Astrocyte (in vitro differentiated cells and primary cell): ENCODE measurements around the gene IFNGR2. TPM values are rescaled to one million over a fixed set of nuclear protein-coding genes. Genes with fewer than 3 reads are reported as not detected.

Source experiments
- DNase-seq: peaks from one replicate; pipeline ENCODE4 v3.0.0-alpha.2; 2010; ENCODE audit warnings: low read depth
- FAIRE-seq: peaks from 2 replicates; lab custom pipeline; 2011; peaks lifted over from hg19 to GRCh38; lab: Jason Lieb, UNC
- H2AFZ ChIP-seq: 2 replicates; pipeline ENCODE4 v1.6.0; 2012; ENCODE audit warnings: low read depth, low read length, inconsistent platforms
- H3K27ac ChIP-seq: 2 replicates; pipeline ENCODE4 v1.5.1; 2011; ENCODE audit warnings: low read depth, low read length, inconsistent platforms
- H3K27me3 ChIP-seq: 2 replicates; pipeline ENCODE4 v1.6.0; 2011; ENCODE audit warnings: low read length, inconsistent platforms; ENCODE audit not compliant: insufficient read depth
- H3K36me3 ChIP-seq: 2 replicates; pipeline ENCODE4 v1.5.1; 2011; ENCODE audit warnings: low read length, inconsistent platforms; ENCODE audit not compliant: insufficient read depth
- H3K4me1 ChIP-seq: 2 replicates; pipeline ENCODE4 v1.5.1; 2011; ENCODE audit warnings: low read length, inconsistent platforms; ENCODE audit not compliant: insufficient read depth
- H3K4me2 ChIP-seq: 2 replicates; pipeline ENCODE4 v1.6.0; 2012; ENCODE audit warnings: low read length, inconsistent platforms
- H3K4me3 ChIP-seq: 2 replicates; pipeline ENCODE4 v1.5.1; 2011; ENCODE audit warnings: low read depth, mild to moderate bottlenecking, low read length, inconsistent platforms; ENCODE audit not compliant: insufficient read depth
- H3K79me2 ChIP-seq: 2 replicates; pipeline ENCODE4 v1.6.0; 2012; ENCODE audit warnings: mild to moderate bottlenecking, low read length, inconsistent platforms; ENCODE audit not compliant: insufficient read depth
- H3K9ac ChIP-seq: 2 replicates; pipeline ENCODE4 v1.6.0; 2012; ENCODE audit warnings: mild to moderate bottlenecking, low read length, inconsistent platforms
- H3K9me3 ChIP-seq: 2 replicates; pipeline ENCODE4 v1.5.1; 2012; ENCODE audit warnings: low read depth, mild to moderate bottlenecking, low read length, inconsistent platforms; ENCODE audit not compliant: insufficient read depth
- H4K20me1 ChIP-seq: 2 replicates; pipeline ENCODE4 v1.6.0; 2012; ENCODE audit warnings: low read length, inconsistent platforms; ENCODE audit not compliant: insufficient read depth
- H3K27ac Mint-ChIP-seq: one replicate; pipeline ENCODE4 v1.8.0; 2021; ENCODE audit warnings: mild to moderate bottlenecking, mixed read lengths; ENCODE audit not compliant: unreplicated experiment
- H3K27me3 Mint-ChIP-seq: one replicate; pipeline ENCODE4 v1.8.0; 2021; ENCODE audit warnings: low read depth, mixed read lengths; ENCODE audit not compliant: unreplicated experiment
- H3K36me3 Mint-ChIP-seq: one replicate; pipeline ENCODE4 v1.8.0; 2021; ENCODE audit warnings: low read depth, mixed read lengths; ENCODE audit not compliant: unreplicated experiment
- H3K4me1 Mint-ChIP-seq: one replicate; pipeline ENCODE4 v1.8.0; 2021; ENCODE audit warnings: low read depth, mixed read lengths; ENCODE audit not compliant: unreplicated experiment
- H3K4me3 Mint-ChIP-seq: one replicate; pipeline ENCODE4 v1.8.0; 2021; ENCODE audit warnings: mild to moderate bottlenecking, moderate library complexity, mixed read lengths; ENCODE audit not compliant: unreplicated experiment
- H3K9me3 Mint-ChIP-seq: one replicate; pipeline ENCODE4 v1.8.0; 2021; ENCODE audit warnings: mild to moderate bottlenecking, mixed read lengths; ENCODE audit not compliant: unreplicated experiment
- EZH2 ChIP-seq: IDR thresholded peaks from 2 replicates; pipeline ENCODE4 v1.6.1; 2012; ENCODE audit warnings: mild to moderate bottlenecking, low read length, inconsistent platforms; ENCODE audit not compliant: insufficient read depth
- total RNA-seq: library from RNA; stranded (reverse); gene quantifications from 2 replicates; pipeline ENCODE4 v1.2.1, GENCODE V29; 2021
- TF ChIP-seq, protein P1 (sequence below): IDR thresholded peaks from 2 replicates; pipeline ENCODE4 v1.5.1; 2011; ENCODE audit warnings: low read depth, mild to moderate bottlenecking, inconsistent platforms, low read length, moderate library complexity; ENCODE audit not compliant: insufficient read depth

The IFNGR2 gene
- total RNA-seq, 1 donor from 2014 or later, result 58.9 TPM

- FAIRE-seq (no peak), DNase-seq (no peak)
- no peaks in the 10 kb centered on the region for H3K79me2 ChIP-seq
- Mint-ChIP-seq H3K9me3 (no peaks in the 10 kb centered on the region), H3K27me3 (peaks cover 16% of the 10 kb centered on the region), H3K36me3 (peaks cover 2% of the 10 kb centered on the region), H3K4me3 (no peak overlapping the region), H3K27ac (no peak overlapping the region), H3K4me1 (peaks cover 6% of the 10 kb centered on the region)
- no peaks in the 10 kb centered on the region for H3K36me3 ChIP-seq
- no peaks in the 10 kb centered on the region for H4K20me1 ChIP-seq
- H3K4me2 ChIP-seq, result no peak overlapping the region
- H3K27me3 ChIP-seq, result no peaks in the 10 kb centered on the region
- no peak overlapping the region for H3K4me3 ChIP-seq
- TF ChIP-seq, protein P1, sequence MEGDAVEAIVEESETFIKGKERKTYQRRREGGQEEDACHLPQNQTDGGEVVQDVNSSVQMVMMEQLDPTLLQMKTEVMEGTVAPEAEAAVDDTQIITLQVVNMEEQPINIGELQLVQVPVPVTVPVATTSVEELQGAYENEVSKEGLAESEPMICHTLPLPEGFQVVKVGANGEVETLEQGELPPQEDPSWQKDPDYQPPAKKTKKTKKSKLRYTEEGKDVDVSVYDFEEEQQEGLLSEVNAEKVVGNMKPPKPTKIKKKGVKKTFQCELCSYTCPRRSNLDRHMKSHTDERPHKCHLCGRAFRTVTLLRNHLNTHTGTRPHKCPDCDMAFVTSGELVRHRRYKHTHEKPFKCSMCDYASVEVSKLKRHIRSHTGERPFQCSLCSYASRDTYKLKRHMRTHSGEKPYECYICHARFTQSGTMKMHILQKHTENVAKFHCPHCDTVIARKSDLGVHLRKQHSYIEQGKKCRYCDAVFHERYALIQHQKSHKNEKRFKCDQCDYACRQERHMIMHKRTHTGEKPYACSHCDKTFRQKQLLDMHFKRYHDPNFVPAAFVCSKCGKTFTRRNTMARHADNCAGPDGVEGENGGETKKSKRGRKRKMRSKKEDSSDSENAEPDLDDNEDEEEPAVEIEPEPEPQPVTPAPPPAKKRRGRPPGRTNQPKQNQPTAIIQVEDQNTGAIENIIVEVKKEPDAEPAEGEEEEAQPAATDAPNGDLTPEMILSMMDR, result no peak
- no peak for TF ChIP-seq EZH2
- no peak overlapping the region for H3K9ac ChIP-seq
- peaks cover 6% of the 10 kb centered on the region for H3K4me1 ChIP-seq
- H3K9me3 ChIP-seq, result no peaks in the 10 kb centered on the region
- no peak overlapping the region for H3K27ac ChIP-seq
- no peak overlapping the region for H2AFZ ChIP-seq
Observed at GRCh38 chr21:33388188-33388587, 15.0 kb upstream of the IFNGR2 start.

DNA sequence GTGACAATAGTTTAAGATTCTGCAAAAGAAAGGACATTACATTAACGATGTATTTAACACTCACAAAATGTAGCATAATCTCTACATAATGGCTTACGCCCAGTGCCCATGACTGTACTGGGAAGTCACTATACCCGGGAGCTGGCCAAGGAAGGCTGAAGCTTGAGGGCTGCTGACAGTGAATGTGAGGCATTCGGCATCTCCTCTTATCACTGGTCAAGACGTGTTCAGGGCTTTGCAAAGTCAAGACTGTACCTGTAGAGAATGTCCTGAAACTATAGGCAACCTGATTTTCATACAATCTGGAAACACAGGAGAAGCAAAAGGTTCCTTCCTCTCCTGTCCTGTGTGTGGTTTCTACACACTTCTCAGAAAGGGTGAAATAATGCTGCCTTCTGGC, 12.7 kb upstream of the IFNGR2 start:
- Mint-ChIP-seq H3K4me3 (no peak overlapping the region), H3K27me3 (peaks cover 19% of the 10 kb centered on the region), H3K27ac (no peak overlapping the region), H3K36me3 (peaks cover 2% of the 10 kb centered on the region), H3K4me1 (no peaks in the 10 kb centered on the region), H3K9me3 (no peaks in the 10 kb centered on the region)
- no peak for TF ChIP-seq EZH2
- TF ChIP-seq, protein P1, result no peak
- Histone ChIP-seq H3K4me2 (no peak overlapping the region), H3K79me2 (no peaks in the 10 kb centered on the region), H3K27me3 (no peaks in the 10 kb centered on the region), H4K20me1 (no peaks in the 10 kb centered on the region), H3K9ac (no peak overlapping the region), H3K4me3 (no peak overlapping the region), H3K4me1 (peaks cover under 1% of the 10 kb centered on the region), H3K36me3 (no peaks in the 10 kb centered on the region), H3K9me3 (no peaks in the 10 kb centered on the region), H2AFZ (no peak overlapping the region), H3K27ac (no peak overlapping the region)
- FAIRE-seq (no peak), DNase-seq (no peak)

DNA sequence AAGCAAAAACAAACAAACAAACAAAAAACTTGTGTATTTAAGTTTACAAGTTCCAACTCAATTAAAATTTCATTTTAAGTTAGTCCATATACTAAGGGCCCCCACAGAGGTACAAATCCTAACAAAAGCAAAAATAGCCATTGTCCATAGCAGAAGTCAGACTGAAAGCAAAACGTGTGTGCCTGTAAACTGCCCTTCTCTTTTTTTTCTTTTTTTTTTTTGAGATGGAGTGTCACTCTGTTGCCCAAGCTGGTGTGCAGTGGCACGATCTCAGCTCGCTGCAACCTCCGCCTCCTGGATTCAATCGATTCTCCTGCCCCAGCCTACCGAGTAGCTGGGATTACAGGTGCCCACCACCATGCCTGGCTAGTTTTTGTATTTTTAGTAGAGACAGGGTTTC, 11.6 kb upstream of the IFNGR2 start:
- no peaks in the 10 kb centered on the region for H3K79me2 ChIP-seq
- Mint-ChIP-seq H3K36me3 (no peaks in the 10 kb centered on the region), H3K27me3 (peaks cover 21% of the 10 kb centered on the region), H3K4me3 (no peak overlapping the region), H3K27ac (no peak overlapping the region), H3K4me1 (no peaks in the 10 kb centered on the region), H3K9me3 (no peaks in the 10 kb centered on the region)
- DNase-seq (no peak), FAIRE-seq (no peak)
- no peaks in the 10 kb centered on the region for H4K20me1 ChIP-seq
- no peaks in the 10 kb centered on the region for H3K9me3 ChIP-seq
- no peak overlapping the region for H3K27ac ChIP-seq
- peaks cover 10% of the 10 kb centered on the region for H3K4me1 ChIP-seq
- H3K27me3 ChIP-seq, result no peaks in the 10 kb centered on the region
- H3K36me3 ChIP-seq, result no peaks in the 10 kb centered on the region
- no peak overlapping the region for H3K4me2 ChIP-seq
- no peak overlapping the region for H3K4me3 ChIP-seq
- no peak for TF ChIP-seq EZH2
- TF ChIP-seq, protein P1, result no peak
- H3K9ac ChIP-seq, result no peak overlapping the region
- no peak overlapping the region for H2AFZ ChIP-seq
